Fibroblast of peridontal ligament (primary cell): ENCODE results near the gene ZRANB1.
"Not testable (repeated sequence)": the region's sequence is repeated elsewhere in the genome, so short reads cannot be mapped to it uniquely, and the experiment has no call there.

Source experiments
- DNase-seq: peaks from one replicate; pipeline ENCODE4 v3.0.0-alpha.2; 2010; ENCODE audit errors: extremely low read depth

The ZRANB1 gene

GRCh38 chr10:124963866-124964720 is 22.2 kb downstream of the ZRANB1 start:
- DNase-seq = no peak

GRCh38 chr10:124966008-124966407 is 24.1 kb downstream of the ZRANB1 start:
- DNase-seq = no peak

GRCh38 chr10:124967255-124967654 is 25.3 kb downstream of the ZRANB1 start:
- DNase-seq = no peak

GRCh38 chr10:124971276-124971675 is 29.4 kb downstream of the ZRANB1 start:
- DNase-seq = no peak

GRCh38 chr10:124972637-124973036 is 30.7 kb downstream of the ZRANB1 start:
- DNase-seq = no peak

- no peak for DNase-seq
Observed at GRCh38 chr10:124974131-124974530, 32.2 kb downstream of the ZRANB1 start.

GRCh38 chr10:124975977-124976514 is 34.1 kb downstream of the ZRANB1 start:
- no peak for DNase-seq

- DNase-seq = no peak
Observed at GRCh38 chr10:124977161-124977560, 35.2 kb downstream of the ZRANB1 start.

GRCh38 chr10:124977648-124978375 is 35.9 kb downstream of the ZRANB1 start:
- DNase-seq = peak; percentile 53

- DNase-seq = no peak
Observed at GRCh38 chr10:124978376-124978725, 36.4 kb downstream of the ZRANB1 start.

GRCh38 chr10:124983321-124983720 is 41.4 kb downstream of the ZRANB1 start:
- no peak for DNase-seq

- no peak for DNase-seq
Observed at GRCh38 chr10:124984376-124984775, 42.5 kb downstream of the ZRANB1 start.

- no peak for DNase-seq
Observed at GRCh38 chr10:124985162-124985561, 43.2 kb downstream of the ZRANB1 start.

GRCh38 chr10:124987788-124988187 is 45.9 kb downstream of the ZRANB1 start:
- DNase-seq = no peak

- not testable (repeated sequence) for DNase-seq
Observed at GRCh38 chr10:124988753-124989152, 46.8 kb downstream of the ZRANB1 start.

- DNase-seq = no peak
Observed at GRCh38 chr10:124989526-124989925, 47.6 kb downstream of the ZRANB1 start.

GRCh38 chr10:124990671-124991625 is 49.0 kb downstream of the ZRANB1 start:
- no peak for DNase-seq

- DNase-seq = no peak
Observed at GRCh38 chr10:124991835-124992234, 49.9 kb downstream of the ZRANB1 start.

GRCh38 chr10:124992462-124993344 is 50.8 kb downstream of the ZRANB1 start:
- DNase-seq = peak; percentile 78

- no peak for DNase-seq
Observed at GRCh38 chr10:124993345-124993708, 51.4 kb downstream of the ZRANB1 start.
